HepG2 (cell line): Measurements from ENCODE around the gene C1orf159. TPM values are rescaled to one million over a fixed set of nuclear protein-coding genes. Genes with fewer than 3 reads are reported as not detected.

Source experiments
- AHR ChIP-seq: IDR thresholded peaks from 2 replicates; pipeline ENCODE4 v1.6.1; 2018; ENCODE audit warnings: missing genetic modification reagents, missing compliant biosample characterization
- CEBPB ChIP-seq: IDR thresholded peaks from 2 replicates; pipeline ENCODE4 v1.6.1; 2011; ENCODE audit warnings: low read depth, low read length, improper control_type of control experiment, borderline replicate concordance
- DZIP1 ChIP-seq: sonication (generic); formaldehyde crosslinking; IDR thresholded peaks from 2 replicates; pipeline ENCODE4 v1.5.0; 2020; ENCODE audit warnings: mild to moderate bottlenecking, missing genetic modification reagents
- FOXA1 ChIP-seq, 2 experiments: fragments of 450-650 bp in 1 of 2; sonication (generic) in 1 of 2; formaldehyde crosslinking in 1 of 2; IDR thresholded peaks; 2 replicates each; pipeline versions ENCODE4 v1.4.0 to v1.6.1; 2016 to 2020; ENCODE audit warnings: missing genetic modification reagents in 1 of 2
- JUNB ChIP-seq: sonication (generic); formaldehyde crosslinking; IDR thresholded peaks from 2 replicates; pipeline ENCODE4 v1.8.0; 2022; ENCODE audit warnings: missing genetic modification reagents, mild to moderate bottlenecking, borderline replicate concordance
- MIER2 ChIP-seq: IDR thresholded peaks from 2 replicates; pipeline ENCODE4 v1.6.1; 2016; ENCODE audit warnings: missing biosample characterization, missing genetic modification reagents
- SATB2 ChIP-seq: sonication (generic); formaldehyde crosslinking; IDR thresholded peaks from 2 replicates; pipeline ENCODE4 v1.5.0; 2020; ENCODE audit warnings: missing genetic modification reagents
- SNRNP70 ChIP-seq: fragments of 200-400 bp; formaldehyde crosslinking; IDR thresholded peaks from 2 replicates; pipeline ENCODE4 v1.6.1; 2017; ENCODE audit warnings: mild to moderate bottlenecking, low read depth, low read length, moderate library complexity
- SP5 ChIP-seq: IDR thresholded peaks from 2 replicates; pipeline ENCODE4 v1.6.1; 2016; ENCODE audit warnings: low read depth, borderline replicate concordance
- TRIM24 ChIP-seq: sonication (generic); formaldehyde crosslinking; IDR thresholded peaks from 2 replicates; pipeline ENCODE4 v1.8.0; 2022; ENCODE audit warnings: mild to moderate bottlenecking, missing genetic modification reagents
- ZNF326 ChIP-seq: sonication (generic); formaldehyde crosslinking; IDR thresholded peaks from 2 replicates; pipeline ENCODE4 v1.4.0; 2020; ENCODE audit warnings: missing genetic modification reagents, borderline replicate concordance
- ZNF672 ChIP-seq: sonication (generic); formaldehyde crosslinking; IDR thresholded peaks from 2 replicates; pipeline ENCODE4 v1.8.1; 2022; ENCODE audit warnings: missing genetic modification reagents
- ZSCAN29 ChIP-seq: sonication (generic); formaldehyde crosslinking; conservative IDR thresholded peaks from 2 replicates; pipeline ENCODE4 v1.4.0; 2020; ENCODE audit warnings: mild to moderate bottlenecking, missing genetic modification reagents
- polyA plus RNA-seq, 8 experiments: library from polyadenylated mRNA; depleted of rRNA in 3 of 8; stranded (reverse) in 7 of 8; unstranded in 1 of 8; fragments of >200 nt; fragmentation: Illumina TruSeq in 4 of 8; extraction: Trizol in 4 of 8; gene quantifications; 2 replicates each; pipeline versions ENCODE4 v1.2.1 to v1.2.3, GENCODE V29; 2011 to 2016; ENCODE audit warnings: low read depth in 4 of 8, missing spikeins in 1 of 8, mixed read lengths in 1 of 8; ENCODE audit not compliant: insufficient read depth in 1 of 8
- total RNA-seq, 5 experiments: library from RNA; depleted of rRNA; stranded (reverse); fragments of >200 nt; fragmentation: Illumina TruSeq; extraction: Trizol; gene quantifications; 2 replicates each; pipeline ENCODE4 v1.2.3, GENCODE V29; 2016; ENCODE audit warnings: low read depth in 1 of 5
- TF ChIP-seq, protein P1 (sequence below): sonication (generic); formaldehyde crosslinking; IDR thresholded peaks from 2 replicates; pipeline ENCODE4; 2020; ENCODE audit warnings: missing genetic modification reagents, mild to moderate bottlenecking, borderline replicate concordance
- TF ChIP-seq, protein P2 (sequence below): sonication (generic); formaldehyde crosslinking; IDR thresholded peaks from 2 replicates; pipeline ENCODE4 v1.4.0; 2020; ENCODE audit warnings: missing genetic modification reagents
- TF ChIP-seq, protein P3 (sequence below): sonication (generic); formaldehyde crosslinking; IDR thresholded peaks from 2 replicates; pipeline ENCODE4 v1.4.0; 2020; ENCODE audit warnings: missing genetic modification reagents, low read depth, mild to moderate bottlenecking, borderline replicate concordance
- TF ChIP-seq, protein P4 (sequence below): sonication (generic); formaldehyde crosslinking; IDR thresholded peaks from 2 replicates; pipeline ENCODE4 v1.4.0; 2020; ENCODE audit warnings: missing genetic modification reagents

C1orf159 gene
- total and polyA plus RNA-seq, 2 of the 13 experiments (the other 11 are each of a cell fraction or from before 2014, with no cell fraction given) = 3.8 to 6.7 TPM

DNA sequence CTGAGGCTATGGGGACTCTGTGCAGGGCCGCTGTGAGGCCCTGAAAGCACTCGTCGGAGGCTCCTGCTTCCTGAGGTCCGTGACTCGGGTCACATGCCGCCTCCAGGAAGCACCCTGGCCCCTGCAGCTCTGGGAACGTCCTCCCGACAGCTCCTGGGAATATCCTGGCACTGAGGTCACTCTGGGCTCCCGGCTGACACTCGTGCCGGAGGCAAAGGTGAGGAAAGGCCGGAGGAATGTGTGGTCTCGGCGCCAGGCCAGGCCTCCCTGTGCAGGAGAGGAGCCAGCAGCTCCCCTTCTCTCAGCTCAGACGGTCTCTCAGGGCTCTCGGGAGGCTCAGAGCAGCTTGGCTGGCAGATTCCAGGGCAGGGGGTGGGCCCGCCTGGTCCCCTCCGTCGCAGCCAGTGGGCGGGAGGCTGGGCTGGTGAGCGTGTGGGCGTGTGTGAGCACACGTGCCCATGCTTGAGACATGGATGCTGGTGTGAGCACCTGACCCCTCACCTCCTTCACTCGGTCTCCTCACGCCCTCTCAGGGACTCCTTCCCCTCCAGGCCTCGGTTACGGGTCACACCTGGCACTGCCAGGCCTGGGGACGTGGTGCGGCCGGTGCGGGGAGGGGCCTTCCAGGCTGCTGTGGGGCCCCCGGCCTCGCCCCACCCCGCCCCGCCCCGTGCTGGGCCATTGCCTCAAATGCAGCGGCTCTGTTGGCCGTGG lies 36.3 kb downstream of the C1orf159 start (continued):
- TF ChIP-seq DZIP1 (CRISPR knock-in tag) (0 out of 2 replicates have a peak, but pooled peaks have one; percentile 87), SP5 (peak; percentile 37; the same call in 1 of the 2 replicates), JUNB (CRISPR knock-in tag) (no peak), SNRNP70 (no peak), ZSCAN29 (CRISPR knock-in tag) (no peak), AHR (CRISPR knock-in tag) (no peak), TRIM24 (CRISPR knock-in tag) (no peak), FOXA1 (IDR thresholded peaks at IDR 0.05) (no peak), FOXA1 (CRISPR knock-in tag; IDR thresholded peaks at IDR 0.05) (no peak), ZNF326 (0 out of 2 replicates have a peak, but pooled peaks have one; percentile 21), SATB2 (CRISPR knock-in tag) (no peak), ZNF672 (CRISPR knock-in tag) (no peak), CEBPB (no peak), MIER2 (no peak)
- TF ChIP-seq, protein P1, sequence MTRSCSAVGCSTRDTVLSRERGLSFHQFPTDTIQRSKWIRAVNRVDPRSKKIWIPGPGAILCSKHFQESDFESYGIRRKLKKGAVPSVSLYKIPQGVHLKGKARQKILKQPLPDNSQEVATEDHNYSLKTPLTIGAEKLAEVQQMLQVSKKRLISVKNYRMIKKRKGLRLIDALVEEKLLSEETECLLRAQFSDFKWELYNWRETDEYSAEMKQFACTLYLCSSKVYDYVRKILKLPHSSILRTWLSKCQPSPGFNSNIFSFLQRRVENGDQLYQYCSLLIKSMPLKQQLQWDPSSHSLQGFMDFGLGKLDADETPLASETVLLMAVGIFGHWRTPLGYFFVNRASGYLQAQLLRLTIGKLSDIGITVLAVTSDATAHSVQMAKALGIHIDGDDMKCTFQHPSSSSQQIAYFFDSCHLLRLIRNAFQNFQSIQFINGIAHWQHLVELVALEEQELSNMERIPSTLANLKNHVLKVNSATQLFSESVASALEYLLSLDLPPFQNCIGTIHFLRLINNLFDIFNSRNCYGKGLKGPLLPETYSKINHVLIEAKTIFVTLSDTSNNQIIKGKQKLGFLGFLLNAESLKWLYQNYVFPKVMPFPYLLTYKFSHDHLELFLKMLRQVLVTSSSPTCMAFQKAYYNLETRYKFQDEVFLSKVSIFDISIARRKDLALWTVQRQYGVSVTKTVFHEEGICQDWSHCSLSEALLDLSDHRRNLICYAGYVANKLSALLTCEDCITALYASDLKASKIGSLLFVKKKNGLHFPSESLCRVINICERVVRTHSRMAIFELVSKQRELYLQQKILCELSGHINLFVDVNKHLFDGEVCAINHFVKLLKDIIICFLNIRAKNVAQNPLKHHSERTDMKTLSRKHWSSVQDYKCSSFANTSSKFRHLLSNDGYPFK (CRISPR knock-in tag) = no peak; the same call in 1 of the 2 replicates
- TF ChIP-seq, protein P2, sequence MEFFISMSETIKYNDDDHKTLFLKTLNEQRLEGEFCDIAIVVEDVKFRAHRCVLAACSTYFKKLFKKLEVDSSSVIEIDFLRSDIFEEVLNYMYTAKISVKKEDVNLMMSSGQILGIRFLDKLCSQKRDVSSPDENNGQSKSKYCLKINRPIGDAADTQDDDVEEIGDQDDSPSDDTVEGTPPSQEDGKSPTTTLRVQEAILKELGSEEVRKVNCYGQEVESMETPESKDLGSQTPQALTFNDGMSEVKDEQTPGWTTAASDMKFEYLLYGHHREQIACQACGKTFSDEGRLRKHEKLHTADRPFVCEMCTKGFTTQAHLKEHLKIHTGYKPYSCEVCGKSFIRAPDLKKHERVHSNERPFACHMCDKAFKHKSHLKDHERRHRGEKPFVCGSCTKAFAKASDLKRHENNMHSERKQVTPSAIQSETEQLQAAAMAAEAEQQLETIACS (CRISPR knock-in tag) = no peak
- TF ChIP-seq, protein P3, sequence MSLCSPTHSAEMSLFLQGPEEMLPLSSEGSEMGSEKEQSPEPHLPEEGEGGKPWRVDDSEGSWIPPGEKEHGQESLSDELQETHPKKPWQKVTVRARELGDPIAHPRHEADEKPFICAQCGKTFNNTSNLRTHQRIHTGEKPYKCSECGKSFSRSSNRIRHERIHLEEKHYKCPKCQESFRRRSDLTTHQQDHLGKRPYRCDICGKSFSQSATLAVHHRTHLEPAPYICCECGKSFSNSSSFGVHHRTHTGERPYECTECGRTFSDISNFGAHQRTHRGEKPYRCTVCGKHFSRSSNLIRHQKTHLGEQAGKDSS (CRISPR knock-in tag) = peak; percentile 56; the same call in 1 of the 2 replicates
- TF ChIP-seq, protein P4, sequence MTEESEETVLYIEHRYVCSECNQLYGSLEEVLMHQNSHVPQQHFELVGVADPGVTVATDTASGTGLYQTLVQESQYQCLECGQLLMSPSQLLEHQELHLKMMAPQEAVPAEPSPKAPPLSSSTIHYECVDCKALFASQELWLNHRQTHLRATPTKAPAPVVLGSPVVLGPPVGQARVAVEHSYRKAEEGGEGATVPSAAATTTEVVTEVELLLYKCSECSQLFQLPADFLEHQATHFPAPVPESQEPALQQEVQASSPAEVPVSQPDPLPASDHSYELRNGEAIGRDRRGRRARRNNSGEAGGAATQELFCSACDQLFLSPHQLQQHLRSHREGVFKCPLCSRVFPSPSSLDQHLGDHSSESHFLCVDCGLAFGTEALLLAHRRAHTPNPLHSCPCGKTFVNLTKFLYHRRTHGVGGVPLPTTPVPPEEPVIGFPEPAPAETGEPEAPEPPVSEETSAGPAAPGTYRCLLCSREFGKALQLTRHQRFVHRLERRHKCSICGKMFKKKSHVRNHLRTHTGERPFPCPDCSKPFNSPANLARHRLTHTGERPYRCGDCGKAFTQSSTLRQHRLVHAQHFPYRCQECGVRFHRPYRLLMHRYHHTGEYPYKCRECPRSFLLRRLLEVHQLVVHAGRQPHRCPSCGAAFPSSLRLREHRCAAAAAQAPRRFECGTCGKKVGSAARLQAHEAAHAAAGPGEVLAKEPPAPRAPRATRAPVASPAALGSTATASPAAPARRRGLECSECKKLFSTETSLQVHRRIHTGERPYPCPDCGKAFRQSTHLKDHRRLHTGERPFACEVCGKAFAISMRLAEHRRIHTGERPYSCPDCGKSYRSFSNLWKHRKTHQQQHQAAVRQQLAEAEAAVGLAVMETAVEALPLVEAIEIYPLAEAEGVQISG (CRISPR knock-in tag) = peak; percentile 31; the same call in 1 of the 2 replicates
